Stimulated activated CD8-positive, alpha-beta memory T cell treated with anti-CD3 and anti-CD28 coated beads, Interleukin-15, amount 100 ng/mL, for 24 hours (primary cell): Measurements from ENCODE around the gene HMOX1.
"Not testable (repeated sequence)": the region's sequence is repeated elsewhere in the genome, so short reads cannot be mapped to it uniquely, and the experiment has no call there.

Source experiments
- DNase-seq: peaks from one replicate; pipeline ENCODE4 v3.0.0-alpha.2; 2020; ENCODE audit warnings: low read depth

Gene HMOX1

GRCh38 chr22:35380013-35380412, 883 bp upstream of the HMOX1 start:
- DNase-seq: no peak

GRCh38 chr22:35381424-35382009, 621 bp downstream of the HMOX1 start:
- no peak for DNase-seq

GRCh38 chr22:35383679-35384071, 2.8 kb downstream of the HMOX1 start:
- no peak for DNase-seq

- no peak for DNase-seq
Observed at GRCh38 chr22:35384527-35384926, 3.6 kb downstream of the HMOX1 start.

- no peak for DNase-seq
Observed at GRCh38 chr22:35384975-35385588, 4.2 kb downstream of the HMOX1 start.

- no peak for DNase-seq
Observed at GRCh38 chr22:35386670-35387288, 5.9 kb downstream of the HMOX1 start.

GRCh38 chr22:35390933-35391332, 10.0 kb downstream of the HMOX1 start:
- no peak for DNase-seq

GRCh38 chr22:35392357-35392756, 11.5 kb downstream of the HMOX1 start:
- no peak for DNase-seq

GRCh38 chr22:35393116-35394010, 12.5 kb downstream of the HMOX1 start:
- DNase-seq: no peak

- DNase-seq: no peak
Observed at GRCh38 chr22:35394011-35394312, 13.1 kb downstream of the HMOX1 start.

- no peak for DNase-seq
Observed at GRCh38 chr22:35394810-35395563, 14.1 kb downstream of the HMOX1 start.

GRCh38 chr22:35396622-35397021, 15.7 kb downstream of the HMOX1 start:
- DNase-seq: not testable (repeated sequence)

- no peak for DNase-seq
Observed at GRCh38 chr22:35397095-35397904, 16.4 kb downstream of the HMOX1 start.

- no peak for DNase-seq
Observed at GRCh38 chr22:35398591-35398973, 17.7 kb downstream of the HMOX1 start.

GRCh38 chr22:35399114-35399677, 18.3 kb downstream of the HMOX1 start:
- no peak for DNase-seq

- peak; percentile 92 for DNase-seq
Observed at GRCh38 chr22:35399678-35400500, 19.0 kb downstream of the HMOX1 start, which contains the start of gene MCM5. MCM5 (plus strand) TSS chr22:35400140; CDS start chr22:35400439, 299 bp downstream.

- peak; percentile 21 for DNase-seq
Observed at GRCh38 chr22:35400501-35400790, 19.6 kb downstream of the HMOX1 start.

GRCh38 chr22:35401863-35402262, 21.0 kb downstream of the HMOX1 start:
- DNase-seq: no peak

GRCh38 chr22:35403356-35403755, 22.5 kb downstream of the HMOX1 start:
- DNase-seq: no peak

GRCh38 chr22:35404176-35404575, 23.3 kb downstream of the HMOX1 start:
- no peak for DNase-seq
